Uterus (tissue), 4 donors: ENCODE measurements around the gene ANAPC13. TPM values are rescaled to one million over a fixed set of nuclear protein-coding genes. Genes with fewer than 3 reads are reported as not detected.

Experiments
- DNase-seq, 2 donors: peaks; one replicate each; pipeline ENCODE4 v3.0.0-alpha.2; 2019 to 2020
- H3K27ac ChIP-seq, 2 donors: fragments of 200-600 bp; sonication (generic); 1 replicate in 1 of 2; 2 replicates in 1 of 2; pipeline ENCODE4 v1.5.1; 2016 to 2018
- H3K27me3 ChIP-seq, 2 donors: fragments of 200-600 bp; sonication (generic); one replicate each; pipeline ENCODE4 v1.5.1; 2018 to 2019; ENCODE audit warnings: control low read depth in 1 of 2
- H3K36me3 ChIP-seq, 2 donors: fragments of 200-600 bp; sonication (generic); one replicate each; pipeline ENCODE4 v1.5.1; 2019; ENCODE audit warnings: control low read depth in 1 of 2
- H3K4me1 ChIP-seq, 2 donors: fragments of 200-600 bp; sonication (generic); one replicate each; pipeline ENCODE4 v1.5.1; 2018 to 2019; ENCODE audit warnings: control low read depth in 1 of 2
- H3K4me3 ChIP-seq, 2 donors: fragments of 200-600 bp; sonication (generic); 1 replicate in 1 of 2; 2 replicates in 1 of 2; pipeline ENCODE4 v1.5.1; 2018 to 2019; ENCODE audit warnings: mild to moderate bottlenecking in 1 of 2
- H3K9me3 ChIP-seq, 2 donors: fragments of 200-600 bp; sonication (generic); one replicate each; pipeline ENCODE4 v1.5.1; 2019; ENCODE audit warnings: control low read depth in 1 of 2
- POLR2A ChIP-seq, 2 donors: fragments of 450-650 bp; IDR thresholded peaks; one replicate each; pipeline ENCODE4 v1.6.1; 2016; ENCODE audit warnings: antibody characterized with exemption in 2 of 2, mild to moderate bottlenecking in 1 of 2, moderate library complexity in 1 of 2
- intact Hi-C: fragments of 100-400 bp; cut with DNase I; formaldehyde crosslinking; loops from one replicate; pipeline ENCODE4 v1.15.1; 2023; ENCODE audit warnings: low total_unique reads
- total RNA-seq, 4 donors: library from RNA; depleted of rRNA in 3 of 4; stranded (reverse); fragments of >200 nt in 3 of 4; gene quantifications; one replicate each; pipeline versions ENCODE4 v1.1.0 to v1.2.4, GENCODE V29; 2014 to 2023
- TF ChIP-seq, protein P1 (sequence below), 4 experiments: fragments of 200-600 bp in 2 of 4; fragments of 450-650 bp in 2 of 4; sonication (generic) in 2 of 4; IDR thresholded peaks; one replicate each; pipeline ENCODE4 v1.5.1; 2016 to 2019; ENCODE audit warnings: antibody characterized with exemption in 4 of 4, mild to moderate bottlenecking in 2 of 4, moderate library complexity in 1 of 4
- donor health status: DM: yes; HTN: yes; CAD: no.

ANAPC13 gene
- total RNA-seq, 4 donors from 2014 or later: 17.6 to 64.8 (median 51.7) TPM

DNA sequence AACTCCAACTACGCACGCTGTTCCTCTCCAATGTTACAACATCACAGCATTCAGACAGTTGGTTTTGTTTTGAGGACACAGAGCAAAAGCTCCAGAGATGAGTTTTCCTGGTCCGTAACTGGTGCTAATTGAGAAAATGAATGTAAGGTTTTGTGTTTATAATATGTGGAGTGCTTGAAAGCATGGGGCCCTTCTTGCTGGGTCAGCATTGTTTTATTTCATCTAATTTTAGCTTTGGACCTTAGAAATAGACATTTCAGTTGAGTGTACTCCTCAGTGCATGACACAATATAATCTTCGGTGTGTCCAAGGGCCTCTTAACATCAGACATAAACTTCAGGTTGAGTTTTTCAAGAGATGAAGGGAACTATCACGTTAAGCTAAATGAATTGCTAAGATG lies 37.1 kb downstream of the ANAPC13 start:
- Histone ChIP-seq H3K27me3 (no peaks in the 10 kb centered on the region), H3K27ac (no peak overlapping the region), H3K4me1 (no peaks in the 10 kb centered on the region), H3K36me3 (no peaks in the 10 kb centered on the region), H3K9me3 (no peaks in the 10 kb centered on the region), H3K4me3 (no peak overlapping the region)
- DNase-seq: no peak
- intact Hi-C loops: no loop called here
- TF ChIP-seq POLR2A (IDR thresholded peaks at IDR 0.05): no peak
- TF ChIP-seq, protein P1, sequence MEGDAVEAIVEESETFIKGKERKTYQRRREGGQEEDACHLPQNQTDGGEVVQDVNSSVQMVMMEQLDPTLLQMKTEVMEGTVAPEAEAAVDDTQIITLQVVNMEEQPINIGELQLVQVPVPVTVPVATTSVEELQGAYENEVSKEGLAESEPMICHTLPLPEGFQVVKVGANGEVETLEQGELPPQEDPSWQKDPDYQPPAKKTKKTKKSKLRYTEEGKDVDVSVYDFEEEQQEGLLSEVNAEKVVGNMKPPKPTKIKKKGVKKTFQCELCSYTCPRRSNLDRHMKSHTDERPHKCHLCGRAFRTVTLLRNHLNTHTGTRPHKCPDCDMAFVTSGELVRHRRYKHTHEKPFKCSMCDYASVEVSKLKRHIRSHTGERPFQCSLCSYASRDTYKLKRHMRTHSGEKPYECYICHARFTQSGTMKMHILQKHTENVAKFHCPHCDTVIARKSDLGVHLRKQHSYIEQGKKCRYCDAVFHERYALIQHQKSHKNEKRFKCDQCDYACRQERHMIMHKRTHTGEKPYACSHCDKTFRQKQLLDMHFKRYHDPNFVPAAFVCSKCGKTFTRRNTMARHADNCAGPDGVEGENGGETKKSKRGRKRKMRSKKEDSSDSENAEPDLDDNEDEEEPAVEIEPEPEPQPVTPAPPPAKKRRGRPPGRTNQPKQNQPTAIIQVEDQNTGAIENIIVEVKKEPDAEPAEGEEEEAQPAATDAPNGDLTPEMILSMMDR (IDR thresholded peaks at IDR 0.05): no peak

DNA sequence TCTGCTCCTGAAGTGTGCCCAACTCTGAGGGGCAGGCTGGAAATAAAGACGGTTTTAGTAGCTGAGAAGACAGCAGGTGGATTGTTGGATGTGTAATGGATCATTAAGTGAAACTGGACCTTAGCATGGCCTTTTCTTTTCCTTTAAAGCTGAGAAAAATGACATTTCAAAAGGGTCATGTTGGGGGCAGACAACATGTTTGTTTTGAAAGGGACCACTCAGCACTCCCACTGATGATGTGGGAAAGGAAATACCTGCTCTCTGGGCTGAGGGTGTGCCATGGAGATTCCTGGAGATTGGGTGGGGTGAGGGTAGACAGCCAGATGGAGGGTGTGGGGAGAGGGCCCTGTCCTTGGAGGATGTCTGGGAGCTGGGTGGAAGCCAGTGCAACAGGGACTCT lies 38.4 kb downstream of the ANAPC13 start:
- Histone ChIP-seq H3K27me3 (no peaks in the 10 kb centered on the region), H3K9me3 (no peaks in the 10 kb centered on the region), H3K36me3 (no peaks in the 10 kb centered on the region), H3K4me1 (no peaks in the 10 kb centered on the region), H3K27ac (no peak overlapping the region), H3K4me3 (no peak overlapping the region)
- intact Hi-C loops: no loop called here
- TF ChIP-seq, protein P1 (IDR thresholded peaks at IDR 0.05): no peak
- no peak for TF ChIP-seq POLR2A (IDR thresholded peaks at IDR 0.05)
- no peak for DNase-seq

DNA sequence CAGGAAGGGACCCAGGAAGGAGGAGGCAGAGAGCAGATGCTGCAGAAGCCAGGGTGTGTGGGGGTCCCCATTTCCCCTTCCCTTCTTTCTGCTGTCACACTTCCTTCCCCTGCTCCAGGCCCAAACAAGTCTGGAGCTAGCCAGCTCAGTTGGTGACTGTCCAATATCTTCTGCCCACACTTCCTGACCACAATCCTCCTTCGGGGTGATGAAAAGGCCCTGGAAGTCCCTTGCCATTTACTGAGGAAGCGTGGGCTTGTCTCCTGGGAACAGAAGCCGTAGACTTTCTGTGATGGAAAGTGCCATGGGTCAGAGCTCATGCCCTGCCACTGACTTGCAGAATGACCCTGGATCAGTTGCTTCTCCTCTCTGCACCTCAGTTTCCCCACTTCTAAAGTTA lies 39.0 kb downstream of the ANAPC13 start:
- intact Hi-C loops: no loop called here

DNA sequence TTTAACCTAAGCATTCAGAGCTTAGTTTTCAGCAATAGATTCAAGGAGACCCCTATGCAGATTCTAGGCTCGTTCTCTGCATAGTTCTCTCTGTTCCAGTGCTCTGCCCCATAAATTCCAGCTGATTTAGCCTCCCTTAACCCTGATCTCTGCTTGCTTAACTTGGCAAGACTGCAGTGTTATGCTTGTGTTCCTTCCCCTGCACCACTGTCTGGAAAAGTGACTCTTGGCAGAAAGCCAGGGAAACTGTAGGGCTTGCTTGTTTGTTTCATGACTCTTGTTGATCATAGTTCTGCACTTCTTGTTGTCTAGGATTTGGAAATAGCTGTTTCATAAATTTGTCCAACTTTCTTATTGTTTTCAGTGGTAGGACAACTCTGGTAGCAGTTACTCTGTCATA lies 40.1 kb downstream of the ANAPC13 start:
- no peaks in the 10 kb centered on the region for H3K4me1 ChIP-seq
- no peak overlapping the region for H3K27ac ChIP-seq
- H3K27me3 ChIP-seq: no peaks in the 10 kb centered on the region
- DNase-seq: peak in 1 of 2 donors; percentile 36
- TF ChIP-seq POLR2A (IDR thresholded peaks at IDR 0.05): no peak
- TF ChIP-seq, protein P1 (IDR thresholded peaks at IDR 0.05): no peak
- intact Hi-C loops: no loop called here
- no peak overlapping the region for H3K4me3 ChIP-seq
- H3K9me3 ChIP-seq: no peaks in the 10 kb centered on the region
- no peaks in the 10 kb centered on the region for H3K36me3 ChIP-seq

More for the DNA sequence above, 39.0 kb downstream of the ANAPC13 start:
- Histone ChIP-seq H3K36me3 (no peaks in the 10 kb centered on the region), H3K9me3 (no peaks in the 10 kb centered on the region), H3K27ac (no peak overlapping the region), H3K4me3 (no peak overlapping the region), H3K4me1 (no peaks in the 10 kb centered on the region), H3K27me3 (no peaks in the 10 kb centered on the region)
- no peak for DNase-seq
- TF ChIP-seq POLR2A (IDR thresholded peaks at IDR 0.05): no peak
- TF ChIP-seq, protein P1 (IDR thresholded peaks at IDR 0.05): no peak

DNA sequence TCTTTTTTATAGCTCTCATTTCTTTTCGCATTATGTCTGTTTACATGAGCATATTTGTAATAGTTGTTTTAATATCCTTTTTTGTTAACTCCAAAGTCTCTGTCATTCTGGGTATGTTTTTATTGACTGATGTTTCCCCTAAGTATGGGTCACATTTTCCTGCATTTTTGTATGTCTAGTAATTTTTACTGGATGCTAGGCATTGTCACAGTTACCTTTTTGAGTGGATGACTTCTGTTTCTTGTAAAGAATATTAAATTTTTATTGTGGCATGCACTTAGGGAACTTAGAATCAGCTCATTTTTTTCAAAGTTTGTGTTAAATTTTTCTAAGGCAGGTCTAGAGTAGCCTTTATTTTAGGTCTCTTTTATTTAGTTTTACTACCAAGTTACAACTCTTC lies 40.7 kb downstream of the ANAPC13 start:
- Histone ChIP-seq H3K27me3 (no peaks in the 10 kb centered on the region), H3K4me3 (no peak overlapping the region), H3K9me3 (no peaks in the 10 kb centered on the region), H3K36me3 (no peaks in the 10 kb centered on the region), H3K27ac (no peak overlapping the region), H3K4me1 (no peaks in the 10 kb centered on the region)
- intact Hi-C loops: no loop called here
- no peak for TF ChIP-seq POLR2A (IDR thresholded peaks at IDR 0.05)
- TF ChIP-seq, protein P1 (IDR thresholded peaks at IDR 0.05): no peak
- no peak for DNase-seq
